H9 (cell line): ENCODE measurements around the gene GAL3ST2. TPM values are rescaled to one million over a fixed set of nuclear protein-coding genes. Genes with fewer than 3 reads are reported as not detected.

Experiments
- DNase-seq: peaks from one replicate; pipeline ENCODE4 v3.0.0-alpha.2; 2017
- H2AFZ ChIP-seq: one replicate; pipeline ENCODE4 v1.6.1; 2013; ENCODE audit warnings: mild to moderate bottlenecking, low read length, control low read depth, moderate library complexity
- H2AK5ac ChIP-seq: 2 replicates; pipeline ENCODE4 v1.6.1; 2013; ENCODE audit warnings: low read length, control low read depth, mixed read lengths; ENCODE audit not compliant: insufficient read length
- H2BK120ac ChIP-seq: one replicate; pipeline ENCODE4 v1.6.1; 2013; ENCODE audit warnings: low read depth, mild to moderate bottlenecking, low read length, control low read depth, inconsistent platforms; ENCODE audit not compliant: poor library complexity, severe bottlenecking
- H2BK12ac ChIP-seq: 2 replicates; pipeline ENCODE4 v1.6.1; 2013; ENCODE audit warnings: low read length, control low read depth, mixed read lengths, low read depth; ENCODE audit not compliant: insufficient read length
- H2BK15ac ChIP-seq: 2 replicates; pipeline ENCODE4 v1.6.1; 2013; ENCODE audit warnings: low read depth, low read length, control low read depth
- H2BK20ac ChIP-seq: one replicate; pipeline ENCODE4 v1.6.1; 2013; ENCODE audit warnings: low read depth, mild to moderate bottlenecking, low read length, control low read depth, inconsistent platforms; ENCODE audit not compliant: poor library complexity, severe bottlenecking
- H2BK5ac ChIP-seq: 2 replicates; pipeline ENCODE4 v1.6.1; 2013; ENCODE audit warnings: low read length, control low read depth, mixed read lengths; ENCODE audit not compliant: insufficient read length
- H3K14ac ChIP-seq: 2 replicates; pipeline ENCODE4 v1.6.1; 2013; ENCODE audit warnings: low read length, control low read depth; ENCODE audit not compliant: insufficient read depth
- H3K18ac ChIP-seq: 2 replicates; pipeline ENCODE4 v1.6.1; 2013; ENCODE audit warnings: low read depth, mild to moderate bottlenecking, mixed read lengths, low read length, control low read depth; ENCODE audit not compliant: insufficient read length
- H3K23ac ChIP-seq: 2 replicates; pipeline ENCODE4 v1.6.1; 2013; ENCODE audit warnings: low read length, control low read depth, mixed read lengths, low read depth; ENCODE audit not compliant: insufficient read length
- H3K23me2 ChIP-seq: 2 replicates; pipeline ENCODE4 v1.6.1; 2013; ENCODE audit warnings: low read depth, mild to moderate bottlenecking, mixed read lengths, low read length, control low read depth; ENCODE audit not compliant: insufficient read length, poor library complexity, severe bottlenecking
- H3K27ac ChIP-seq: 2 replicates; pipeline ENCODE4 v1.5.1; 2013; ENCODE audit warnings: low read length, control low read depth, mixed read lengths, low read depth; ENCODE audit not compliant: insufficient read length
- H3K27me3 ChIP-seq: 2 replicates; pipeline ENCODE4 v1.6.1; 2013; ENCODE audit warnings: low read length, control low read depth, inconsistent platforms; ENCODE audit not compliant: insufficient read depth
- H3K4ac ChIP-seq: 2 replicates; pipeline ENCODE4 v1.6.1; 2013; ENCODE audit warnings: low read depth, mild to moderate bottlenecking, control low read depth, inconsistent platforms, low read length, moderate library complexity
- H3K4me1 ChIP-seq: 2 replicates; pipeline ENCODE4 v1.6.1; 2013; ENCODE audit warnings: low read length, control low read depth, inconsistent platforms; ENCODE audit not compliant: insufficient read depth
- H3K4me2 ChIP-seq: 2 replicates; pipeline ENCODE4 v1.6.1; 2013; ENCODE audit warnings: low read length, control low read depth, mixed read lengths; ENCODE audit not compliant: insufficient read length, insufficient read depth
- H3K56ac ChIP-seq: 2 replicates; pipeline ENCODE4 v1.6.1; 2013; ENCODE audit warnings: low read depth, mild to moderate bottlenecking, mixed read lengths, low read length, control low read depth; ENCODE audit not compliant: insufficient read length
- H3K79me1 ChIP-seq: 2 replicates; pipeline ENCODE4 v1.6.1; 2013; ENCODE audit warnings: low read depth, mild to moderate bottlenecking, moderate library complexity, low read length, control low read depth, inconsistent platforms; ENCODE audit not compliant: insufficient read depth, poor library complexity, severe bottlenecking
- H3K79me2 ChIP-seq: 2 replicates; pipeline ENCODE4 v1.6.1; 2013; ENCODE audit warnings: low read length, control low read depth, inconsistent platforms; ENCODE audit not compliant: insufficient read depth
- H3K9ac ChIP-seq: 2 replicates; pipeline ENCODE4 v1.6.1; 2013; ENCODE audit warnings: low read length, control low read depth, mixed read lengths; ENCODE audit not compliant: insufficient read length; ENCODE audit errors: extremely low read depth
- H3K9me3 ChIP-seq: one replicate; pipeline ENCODE4 v1.6.1; 2013; ENCODE audit warnings: low read depth, low read length, inconsistent platforms; ENCODE audit not compliant: control insufficient read depth
- H3T11ph ChIP-seq: one replicate; pipeline ENCODE4 v1.6.1; 2013; ENCODE audit warnings: mild to moderate bottlenecking, low read length, control low read depth, inconsistent platforms
- H4K20me1 ChIP-seq: one replicate; pipeline ENCODE4 v1.6.1; 2013; ENCODE audit not compliant: control insufficient read depth, insufficient read length, insufficient read depth
- H4K5ac ChIP-seq: 2 replicates; pipeline ENCODE4 v1.6.1; 2013; ENCODE audit warnings: low read depth, mild to moderate bottlenecking, mixed read lengths, low read length, control low read depth; ENCODE audit not compliant: insufficient read length
- H4K8ac ChIP-seq: replicated peaks from 2 replicates; pipeline ENCODE4 v1.6.1; 2013; ENCODE audit warnings: low read length, control low read depth, mixed read lengths, low read depth; ENCODE audit not compliant: insufficient read length
- H4K91ac ChIP-seq: 2 replicates; pipeline ENCODE4 v1.6.1; 2013; ENCODE audit warnings: low read depth, mild to moderate bottlenecking, moderate library complexity, mixed read lengths, low read length, control low read depth; ENCODE audit not compliant: insufficient read length
- H3K27ac Mint-ChIP-seq, 3 experiments: 2 replicates in 2 of 3; 3 replicates in 1 of 3; pipeline ENCODE4 v1.8.0; 2020 to 2021; ENCODE audit warnings: mixed read lengths in 3 of 3, mild to moderate bottlenecking in 1 of 3, moderate library complexity in 1 of 3
- H3K27me3 Mint-ChIP-seq: 2 replicates; pipeline ENCODE4 v1.8.0; 2021; ENCODE audit warnings: low read depth, mild to moderate bottlenecking, moderate library complexity, mixed read lengths
- H3K36me3 Mint-ChIP-seq, 3 experiments: 2 replicates in 2 of 3; 3 replicates in 1 of 3; pipeline ENCODE4 v1.8.0; 2020 to 2021; ENCODE audit warnings: low read depth in 3 of 3, mixed read lengths in 3 of 3; ENCODE audit not compliant: insufficient read depth in 1 of 3
- H3K4me1 Mint-ChIP-seq, 2 experiments: 2 replicates each; pipeline ENCODE4 v1.8.0; 2020; ENCODE audit warnings: mixed read lengths in 2 of 2
- H3K4me3 Mint-ChIP-seq, 2 experiments: 2 replicates in 1 of 2; 3 replicates in 1 of 2; pipeline ENCODE4 v1.8.0; 2020 to 2021; ENCODE audit warnings: mild to moderate bottlenecking in 2 of 2, mixed read lengths in 2 of 2, moderate library complexity in 1 of 2
- H3K9me3 Mint-ChIP-seq, 2 experiments: 2 replicates in 1 of 2; 3 replicates in 1 of 2; pipeline ENCODE4 v1.8.0; 2020; ENCODE audit warnings: mild to moderate bottlenecking in 2 of 2, mixed read lengths in 2 of 2, moderate library complexity in 1 of 2
- WGBS: extraction: QIAGEN DNeasy Blood & Tissue Kit; methylation state at CpG from one replicate; pipeline ENCODE4 v1.1.7; 2013; ENCODE audit warnings: missing lambda C conversion rate, low lambda C conversion rate, mixed read lengths; ENCODE audit not compliant: insufficient read length; ENCODE audit errors: extremely low coverage; 5-methylcytosine and 5-hydroxymethylcytosine counted together
- total RNA-seq: library from RNA; stranded (reverse); gene quantifications from 2 replicates; pipeline ENCODE4 v1.2.1, GENCODE V29; 2021
- TF ChIP-seq, protein P1 (sequence below): fragments of 200-600 bp; sonication (generic); conservative IDR thresholded peaks from 3 replicates; pipeline ENCODE4 v1.8.0; 2021; ENCODE audit warnings: antibody characterized with exemption, mild to moderate bottlenecking

The GAL3ST2 gene
- total RNA-seq, 1 experiment from 2014 or later: 0.33 TPM

DNA sequence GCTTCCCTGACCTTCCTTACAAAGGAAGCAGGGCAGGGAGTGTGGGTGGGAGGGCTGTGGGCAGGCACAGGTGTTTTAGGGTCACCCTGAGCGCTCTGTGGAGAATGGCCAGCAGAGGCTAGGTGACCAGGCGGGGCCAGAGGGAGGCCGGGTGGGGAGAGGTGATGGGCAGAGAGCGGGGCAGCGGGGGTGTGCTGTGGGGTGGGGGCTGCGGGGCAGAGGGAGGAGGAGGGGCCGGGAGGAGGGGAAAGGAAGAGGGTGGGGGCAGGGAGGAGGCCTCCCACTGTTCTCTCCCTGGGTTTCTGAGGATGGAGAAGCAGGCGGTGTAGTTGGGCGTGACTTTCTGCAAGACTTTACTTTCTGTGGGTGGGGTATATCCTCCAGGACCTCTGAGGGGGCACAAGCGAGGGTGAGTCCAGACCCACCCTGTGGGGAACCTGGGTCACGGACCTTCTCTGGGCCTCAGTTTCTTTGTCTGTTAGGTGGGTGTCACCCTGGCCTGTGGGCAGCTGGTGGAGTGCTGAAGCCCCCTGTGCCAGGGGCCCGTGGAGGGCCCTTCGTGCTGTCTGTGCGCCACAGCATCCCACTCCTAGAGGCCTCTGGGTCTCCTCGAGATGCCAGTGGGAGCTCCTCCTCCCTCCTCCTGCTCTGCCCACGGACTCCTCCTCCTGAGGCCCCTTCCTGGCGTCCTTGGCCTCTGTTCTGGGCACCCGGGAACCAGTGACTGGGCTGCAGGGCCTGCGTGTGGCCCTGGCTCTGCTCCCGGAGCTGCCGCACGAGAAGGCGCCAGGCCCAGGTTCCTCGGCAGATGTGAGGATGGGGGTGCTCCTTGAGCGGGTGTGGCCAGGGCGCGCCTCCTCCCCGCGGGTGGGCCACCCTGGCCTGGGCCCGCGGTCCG lies 26.0 kb downstream of the GAL3ST2 start:
- peak; percentile 31 for DNase-seq
- H4K8ac ChIP-seq: no peak overlapping the region
- H3K27me3 Mint-ChIP-seq: peaks cover 19% of the 10 kb centered on the region

More for the DNA sequence above, 26.0 kb downstream of the GAL3ST2 start:
- Histone ChIP-seq H2BK20ac (no peak overlapping the region), H3K14ac (no peak overlapping the region), H3K9ac (no peak overlapping the region), H3K27ac (no peak overlapping the region), H2AFZ (no peak overlapping the region), H2BK12ac (no peak overlapping the region), H3K9me3 (no peaks in the 10 kb centered on the region), H3K79me1 (no peaks in the 10 kb centered on the region), H3K4me2 (no peak overlapping the region), H2BK5ac (no peak overlapping the region), H3K4ac (no peak overlapping the region), H3K23ac (no peak overlapping the region), H3K23me2 (no peaks in the 10 kb centered on the region), H3K56ac (no peak overlapping the region), H3K18ac (no peak overlapping the region), H2AK5ac (no peak overlapping the region), H2BK15ac (peak overlapping the region; percentile 24; the same call in 1 of the 2 replicates), H3K27me3 (peaks cover 9% of the 10 kb centered on the region; the same call in 1 of the 2 replicates), H3K79me2 (no peaks in the 10 kb centered on the region), H4K91ac (no peak overlapping the region), H3K4me1 (peaks cover 5% of the 10 kb centered on the region; the same call in 1 of the 2 replicates), H4K5ac (no peak overlapping the region), H2BK120ac (no peak overlapping the region), H3T11ph (no peak overlapping the region), H4K20me1 (no peaks in the 10 kb centered on the region)
- Mint-ChIP-seq H3K36me3 (no peaks in the 10 kb centered on the region), H3K4me1 (peaks cover 2 to 26% of the 10 kb centered on the region in 2 experiments; a peak in 3 of 4 replicates), H3K27ac (no peak overlapping the region), H3K9me3 (no peaks in the 10 kb centered on the region), H3K4me3 (no peak overlapping the region)
- WGBS: no CpG with 5 or more reads among the region's 32 CpGs
- TF ChIP-seq, protein P1, sequence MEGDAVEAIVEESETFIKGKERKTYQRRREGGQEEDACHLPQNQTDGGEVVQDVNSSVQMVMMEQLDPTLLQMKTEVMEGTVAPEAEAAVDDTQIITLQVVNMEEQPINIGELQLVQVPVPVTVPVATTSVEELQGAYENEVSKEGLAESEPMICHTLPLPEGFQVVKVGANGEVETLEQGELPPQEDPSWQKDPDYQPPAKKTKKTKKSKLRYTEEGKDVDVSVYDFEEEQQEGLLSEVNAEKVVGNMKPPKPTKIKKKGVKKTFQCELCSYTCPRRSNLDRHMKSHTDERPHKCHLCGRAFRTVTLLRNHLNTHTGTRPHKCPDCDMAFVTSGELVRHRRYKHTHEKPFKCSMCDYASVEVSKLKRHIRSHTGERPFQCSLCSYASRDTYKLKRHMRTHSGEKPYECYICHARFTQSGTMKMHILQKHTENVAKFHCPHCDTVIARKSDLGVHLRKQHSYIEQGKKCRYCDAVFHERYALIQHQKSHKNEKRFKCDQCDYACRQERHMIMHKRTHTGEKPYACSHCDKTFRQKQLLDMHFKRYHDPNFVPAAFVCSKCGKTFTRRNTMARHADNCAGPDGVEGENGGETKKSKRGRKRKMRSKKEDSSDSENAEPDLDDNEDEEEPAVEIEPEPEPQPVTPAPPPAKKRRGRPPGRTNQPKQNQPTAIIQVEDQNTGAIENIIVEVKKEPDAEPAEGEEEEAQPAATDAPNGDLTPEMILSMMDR: no peak
